GM19438 (cell line): ENCODE data around the gene OCIAD2.
"Not testable (repeated sequence)": the region's sequence is repeated elsewhere in the genome, so short reads cannot be mapped to it uniquely, and the experiment has no call there.

Experiments used
- ATAC-seq: cut with Tn5 transposase; IDR thresholded peaks from one replicate; pipeline ENCODE4 v1.9.1; 2021; ENCODE audit warnings: low read depth; ENCODE audit not compliant: unreplicated experiment

Gene OCIAD2

DNA sequence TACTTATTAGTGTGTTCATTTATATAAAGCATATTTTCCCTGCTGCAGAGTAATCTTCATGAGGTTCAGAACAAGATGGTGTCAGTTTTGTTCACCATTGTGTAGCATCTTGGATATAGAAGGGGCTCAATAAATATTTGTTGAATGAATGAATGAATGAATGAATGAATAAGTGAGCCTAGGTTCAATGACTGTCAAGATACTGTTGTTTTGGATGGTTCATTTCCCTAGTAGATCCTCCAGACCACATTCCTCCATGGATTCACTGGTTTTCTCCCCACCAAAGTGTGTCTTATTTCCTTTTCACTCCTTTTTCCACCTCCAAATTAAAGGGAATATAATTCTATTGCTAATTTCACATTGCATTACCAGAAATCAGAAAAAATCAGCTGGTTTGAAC is 2.1 kb upstream of the OCIAD2 start:
- no peak for ATAC-seq

DNA sequence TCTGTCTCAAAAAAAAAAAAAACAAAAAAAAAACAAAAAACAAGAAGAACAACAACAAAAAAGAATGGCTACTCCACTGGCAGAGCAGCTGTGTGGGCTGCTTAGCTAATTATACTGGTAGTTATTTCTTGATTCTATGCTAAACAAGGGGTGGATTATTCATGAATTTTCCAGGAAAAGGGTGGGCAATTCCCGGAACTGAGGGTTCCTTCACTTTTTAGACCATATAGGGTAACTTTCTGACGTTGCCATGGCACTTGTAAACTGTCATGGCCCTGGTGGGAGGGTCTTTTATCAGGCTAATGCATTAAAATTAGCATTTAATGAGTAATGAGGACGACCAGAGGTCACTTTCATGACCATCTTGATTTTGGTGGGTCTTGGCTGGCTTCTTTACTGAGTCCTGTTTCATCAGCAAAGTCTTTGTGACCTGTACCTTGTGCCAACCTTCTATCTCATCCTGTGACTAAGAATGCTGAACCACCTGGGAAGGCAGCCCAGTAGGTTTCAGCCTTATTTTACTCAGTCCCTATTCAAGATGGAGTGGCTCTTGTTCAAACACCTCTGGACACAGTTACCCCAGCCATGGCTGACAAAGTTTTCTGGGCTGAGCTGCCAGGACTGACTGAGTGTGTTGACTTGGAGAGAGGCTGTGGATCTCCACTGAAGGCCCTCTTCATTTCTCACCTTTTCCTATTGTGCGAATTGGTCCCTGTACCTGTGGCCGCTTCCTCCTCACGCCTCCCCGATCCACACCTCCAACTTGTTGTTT is 1.3 kb upstream of the OCIAD2 start:
- no peak for ATAC-seq

DNA sequence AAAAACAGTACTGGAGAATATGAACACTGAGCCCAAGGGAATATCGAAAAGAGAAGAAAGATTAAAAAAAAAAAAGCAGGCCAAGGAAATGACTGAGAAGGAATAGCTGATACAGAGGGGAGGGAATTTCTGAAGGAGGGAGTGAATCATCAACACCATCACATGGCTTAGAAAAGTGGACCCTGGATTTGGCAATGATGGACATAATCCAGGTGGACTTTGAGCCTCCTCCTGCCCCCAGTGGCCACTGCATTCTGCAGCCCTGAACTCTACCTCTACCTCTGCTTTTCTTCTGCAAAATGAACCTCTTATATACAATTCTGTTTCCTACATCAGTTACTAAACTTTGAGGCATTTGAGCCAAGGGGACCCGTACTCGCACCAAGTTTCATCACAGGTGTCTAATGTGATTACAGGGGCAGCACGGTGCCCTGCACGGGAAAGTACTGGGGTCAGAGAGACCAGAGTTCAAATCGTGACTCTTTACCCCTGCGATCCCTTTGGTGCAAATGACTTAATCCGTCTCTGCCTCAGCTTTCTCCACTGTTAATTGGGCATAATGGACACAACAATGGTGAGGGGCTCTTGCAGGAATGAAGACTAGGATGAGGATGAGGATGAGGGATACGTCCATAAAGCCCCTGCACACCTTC is 1.1 kb downstream of the OCIAD2 start:
- no peak for ATAC-seq

DNA sequence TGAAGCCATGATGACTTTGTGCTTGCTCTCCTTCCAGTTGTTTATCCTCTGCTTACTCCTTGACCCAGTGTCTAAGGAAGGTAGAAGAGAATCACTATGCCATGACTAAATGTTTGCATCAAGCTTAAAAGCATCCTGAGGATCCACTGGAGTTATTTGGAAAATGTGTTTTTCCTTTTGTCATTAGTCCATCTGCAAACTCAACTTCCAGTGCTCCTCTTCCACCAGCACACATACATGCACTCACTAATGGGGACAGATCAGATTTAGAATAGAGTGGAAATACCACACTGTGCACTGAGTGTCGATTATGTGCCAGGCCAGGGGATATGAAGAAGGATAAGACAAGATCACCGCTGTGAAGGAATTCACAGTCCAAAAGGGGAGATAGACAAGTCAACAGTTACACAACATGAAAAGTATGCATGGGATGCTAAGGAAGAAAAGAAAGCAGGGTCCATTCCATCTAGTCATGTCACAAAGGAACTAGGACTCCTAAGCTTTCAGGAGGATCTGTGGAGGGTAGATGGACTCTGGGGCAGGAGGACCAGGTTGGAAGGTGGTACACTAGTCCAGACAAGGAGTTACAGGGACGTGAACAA is 1.9 kb downstream of the OCIAD2 start:
- no peak for ATAC-seq

- ATAC-seq, result no peak
Observed at GRCh38 chr4:48904101-48904500, 2.5 kb downstream of the OCIAD2 start.

DNA sequence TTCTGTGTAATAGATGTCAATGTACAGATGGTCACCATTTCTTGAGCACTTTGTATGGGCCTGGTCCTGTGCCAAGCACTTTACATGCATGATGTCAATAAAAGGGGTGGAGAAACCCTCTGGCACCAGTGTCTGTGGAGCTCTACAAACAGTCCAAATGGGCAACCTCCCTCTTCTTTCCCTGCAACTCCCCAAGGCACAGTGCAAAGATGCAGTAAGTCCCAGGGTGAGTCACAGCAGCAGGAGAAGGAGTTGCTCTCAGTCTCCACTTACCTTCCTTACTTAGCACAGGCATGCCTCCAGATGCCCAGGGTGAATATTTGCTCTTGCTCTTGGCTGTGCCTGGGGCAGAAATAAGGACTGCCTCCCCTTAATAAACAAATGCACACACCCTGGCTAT is 4.3 kb downstream of the OCIAD2 start:
- ATAC-seq, result no peak

DNA sequence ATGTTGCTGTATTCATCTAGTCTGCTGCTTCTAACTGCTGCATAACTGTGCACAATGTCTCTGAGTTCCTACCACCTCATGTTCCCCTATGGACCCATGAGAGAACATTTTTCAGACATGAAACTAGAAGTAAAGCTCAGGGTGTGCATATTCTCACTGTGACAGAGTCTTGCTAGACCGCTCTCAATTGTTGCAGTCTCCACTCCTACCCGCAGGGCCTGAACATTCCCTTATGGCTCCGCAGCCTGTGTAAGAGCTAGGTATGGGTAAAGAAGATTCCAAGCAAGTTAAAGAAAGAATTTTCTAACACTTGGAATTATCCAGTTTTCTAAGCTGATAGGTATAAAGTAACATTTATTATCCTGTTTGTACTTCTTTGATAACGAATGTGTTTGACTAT is 5.4 kb downstream of the OCIAD2 start:
- no peak for ATAC-seq

DNA sequence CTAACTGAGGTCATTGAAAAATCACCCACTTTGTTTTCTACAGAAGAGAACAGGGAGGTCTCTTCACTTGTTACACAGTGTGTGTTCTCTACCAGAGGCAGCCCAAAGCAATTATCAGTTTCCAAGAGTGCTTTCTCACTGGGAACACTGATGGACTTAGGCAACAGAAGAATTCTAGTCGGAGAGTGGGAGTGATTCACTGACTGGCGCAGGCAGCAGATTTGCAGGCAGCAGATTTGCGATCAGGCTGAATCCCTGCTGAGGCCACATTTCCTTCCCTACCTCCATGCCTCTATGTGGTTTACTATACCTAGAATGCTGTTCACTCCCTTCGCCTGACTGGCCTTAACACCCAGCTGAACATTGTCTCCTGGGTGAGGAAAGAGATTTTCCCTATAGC is 6.6 kb downstream of the OCIAD2 start:
- ATAC-seq, result no peak

DNA sequence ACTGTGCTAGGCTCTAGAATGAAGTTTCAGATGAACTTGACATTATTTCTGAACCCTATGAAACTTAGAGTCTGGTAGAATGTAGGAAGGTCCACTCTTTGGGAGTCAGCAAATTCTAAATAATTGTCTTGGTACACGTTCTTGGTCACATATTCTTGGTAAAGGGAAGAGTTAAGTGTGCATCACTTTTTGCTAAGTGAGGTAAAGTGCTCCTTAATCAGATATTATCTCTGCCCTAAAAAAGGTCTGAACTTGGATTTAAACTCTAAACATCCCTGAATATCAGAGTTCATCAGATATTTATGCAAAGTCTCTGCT is 7.2 kb downstream of the OCIAD2 start:
- ATAC-seq, result no peak

- ATAC-seq, result no peak
Observed at GRCh38 chr4:48898733-48899431, 7.7 kb downstream of the OCIAD2 start.

GRCh38 chr4:48896845-48897244 is 9.7 kb downstream of the OCIAD2 start:
- ATAC-seq, result no peak

- no peak for ATAC-seq
Observed at GRCh38 chr4:48891028-48891619, 15.4 kb downstream of the OCIAD2 start.

DNA sequence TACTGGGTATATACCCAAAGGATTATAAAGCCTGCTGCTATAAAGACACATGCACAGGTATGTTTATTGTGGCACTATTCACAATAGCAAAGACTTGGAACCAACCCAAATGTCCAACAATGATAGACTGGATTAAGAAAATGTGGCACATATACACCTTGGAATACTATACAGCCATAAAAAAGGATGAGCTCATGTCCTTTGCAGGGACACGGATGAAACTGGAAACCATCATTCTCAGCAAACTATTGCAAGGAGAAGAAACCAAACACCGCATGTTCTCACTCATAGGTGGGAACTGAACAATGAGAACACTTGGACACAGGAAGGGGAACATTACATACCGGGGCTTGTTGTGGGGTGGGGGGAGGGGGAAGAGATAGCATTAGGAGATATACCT is 16.8 kb downstream of the OCIAD2 start:
- ATAC-seq, result not testable (repeated sequence)

DNA sequence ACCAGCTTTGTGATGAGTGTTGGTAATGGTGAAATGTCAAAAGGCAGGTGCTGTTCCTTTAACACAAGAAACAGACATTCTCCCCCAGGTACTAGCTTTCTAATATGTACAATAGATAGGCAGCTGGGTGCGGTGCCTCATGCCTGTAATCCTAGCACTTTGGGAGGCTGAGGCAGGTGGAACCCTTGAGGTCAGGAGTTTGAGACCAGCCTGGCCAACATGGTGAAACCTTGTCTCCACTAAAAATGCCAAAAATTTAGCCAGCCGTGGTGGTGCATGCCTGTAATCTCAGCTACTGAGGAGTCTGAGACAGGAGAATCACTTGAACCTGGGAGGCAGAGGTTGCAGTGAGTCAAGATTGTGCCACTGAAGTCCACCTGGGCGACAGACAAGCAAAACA is 24.9 kb downstream of the OCIAD2 start:
- not testable (repeated sequence) for ATAC-seq

GRCh38 chr4:48879561-48880442 is 26.8 kb downstream of the OCIAD2 start:
- no peak for ATAC-seq

DNA sequence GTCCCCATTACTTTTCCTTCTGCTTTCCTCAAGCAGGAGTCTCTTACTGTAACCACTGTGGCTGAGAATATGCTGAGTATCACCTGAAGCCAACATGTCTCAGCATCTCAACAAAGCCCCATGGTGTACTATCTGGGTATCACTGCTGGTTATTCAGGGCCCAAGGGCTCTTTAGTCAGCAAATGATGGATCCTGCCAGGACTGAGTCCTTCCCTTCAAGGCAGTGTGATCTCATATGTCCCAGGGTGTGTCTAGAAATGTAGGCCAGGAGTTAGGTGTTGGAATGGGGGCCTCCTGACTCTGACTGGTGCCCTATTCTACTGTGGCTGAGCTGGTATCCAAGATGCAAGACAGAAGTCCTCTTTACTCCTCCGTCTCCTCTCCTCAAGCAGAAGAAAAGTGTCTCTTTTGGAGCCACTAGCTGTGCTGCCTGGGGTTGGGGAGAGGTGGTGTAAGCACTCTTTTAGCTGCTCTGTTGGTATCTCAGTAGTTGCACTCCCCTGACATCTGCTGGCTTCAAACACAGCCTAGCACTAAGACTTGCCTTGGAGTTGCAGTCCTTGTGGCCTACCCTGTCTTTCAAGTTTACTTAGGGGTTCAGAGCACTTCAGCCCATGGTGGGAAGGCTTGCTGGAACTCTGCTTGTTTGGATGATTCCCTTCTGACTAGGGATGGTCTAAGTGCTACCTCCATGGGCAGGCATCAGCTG is 28.6 kb downstream of the OCIAD2 start:
- ATAC-seq, result no peak

- not testable (repeated sequence) for ATAC-seq
Observed at GRCh38 chr4:48864696-48865095, 41.9 kb downstream of the OCIAD2 start.

DNA sequence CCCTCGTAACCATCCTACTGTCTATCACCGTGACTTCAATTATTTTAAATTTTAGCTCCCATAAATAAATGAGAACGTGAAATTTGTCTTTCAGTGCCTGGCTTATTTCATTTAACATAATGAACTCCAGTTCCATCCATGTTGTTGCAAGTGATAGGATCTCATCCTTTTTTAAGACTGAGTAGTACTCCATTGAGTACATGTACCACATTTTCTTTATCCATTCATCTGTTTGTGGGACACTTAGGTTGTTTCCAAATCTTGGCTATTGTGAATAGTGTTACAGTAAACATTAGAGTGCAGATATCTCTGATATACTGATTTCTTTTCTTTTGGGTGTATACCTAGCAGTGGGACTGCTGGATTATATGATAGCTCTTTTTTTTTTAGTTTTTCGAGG is 42.8 kb downstream of the OCIAD2 start:
- no peak for ATAC-seq

GRCh38 chr4:48862661-48863060 is 43.9 kb downstream of the OCIAD2 start:
- ATAC-seq, result no peak

DNA sequence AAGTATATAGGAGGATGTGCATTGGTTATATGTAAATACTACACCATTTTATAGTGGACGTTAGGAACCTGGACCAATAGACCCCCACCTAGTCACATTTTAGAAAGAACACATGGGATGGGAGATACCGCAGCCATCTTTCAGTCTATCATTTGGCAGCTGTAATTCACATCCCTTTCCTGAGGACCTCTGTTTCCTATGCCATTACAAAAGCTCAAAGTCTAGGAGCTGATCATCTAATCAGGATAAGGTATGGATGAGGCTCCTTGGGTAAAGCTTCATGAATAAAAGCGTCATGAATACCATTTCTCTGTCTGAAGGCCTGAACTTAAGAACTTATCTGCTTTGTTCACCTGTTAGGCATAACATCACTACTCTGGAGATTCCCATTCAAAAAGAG is 44.5 kb downstream of the OCIAD2 start:
- ATAC-seq, result no peak
